ENCODE measurements around the gene NTMT1. TPM values are rescaled to one million over a fixed set of nuclear protein-coding genes. Genes with fewer than 3 reads are reported as not detected.

The NTMT1 gene
- total and polyA plus RNA-seq, 9 of the 15 experiments (the other 6 are each of a cell fraction or from before 2014, with no cell fraction given): 42.1 to 116 (median 74.7) TPM

DNA sequence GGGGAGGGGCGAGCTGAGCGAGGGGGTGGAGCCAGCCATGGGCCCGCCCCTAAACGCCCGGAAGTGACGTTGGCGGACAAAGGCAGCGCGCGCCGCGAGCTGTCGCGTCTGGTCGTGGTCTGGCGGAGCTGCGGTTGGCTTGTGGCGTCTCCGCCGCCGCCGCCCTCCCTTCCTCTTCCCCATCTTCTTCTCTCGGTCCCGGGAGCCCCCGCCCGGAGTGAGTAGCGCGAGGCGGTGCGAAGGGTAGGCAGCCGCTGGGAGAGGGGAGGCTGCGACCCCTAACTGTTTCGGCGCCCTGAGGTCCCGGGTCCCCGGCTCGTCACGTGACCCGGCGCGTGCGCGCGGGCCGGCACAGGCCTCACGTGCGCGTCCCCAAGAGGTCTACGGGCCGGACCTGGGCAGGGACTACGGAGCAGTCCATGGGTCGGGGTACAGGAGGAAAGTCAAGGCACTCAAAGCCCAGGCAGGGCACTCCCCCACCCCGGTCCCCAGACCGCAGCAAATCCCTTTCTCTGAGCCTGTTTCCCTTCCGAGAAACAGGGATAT is at the start of gene NTMT1 (continued):
- TF ChIP-seq MYNN (IDR thresholded peaks at IDR 0.05) (no peak), MYNN (CRISPR knock-in tag; IDR thresholded peaks at IDR 0.05) (no peak), EP400 (IDR thresholded peaks at IDR 0.05) (peak; percentile 97), VEZF1 (CRISPR knock-in tag; IDR thresholded peaks at IDR 0.05) (peak; percentile 64), RBM34 (IDR thresholded peaks at IDR 0.05; ENCODE audit: borderline replicate concordance, insufficient read depth, low read length) (no peak), ZSCAN29 (IDR thresholded peaks at IDR 0.05) (0 out of 2 replicates have a peak, but pooled peaks have one; percentile 54), TCF7L2 (IDR thresholded peaks at IDR 0.05; ENCODE audit: low read depth, low read length) (no peak), ZNF589 (CRISPR knock-in tag; IDR thresholded peaks at IDR 0.05; ENCODE audit: low read depth) (no peak), CHD2 (IDR thresholded peaks at IDR 0.05; ENCODE audit: low read depth, low read length) (0 out of 2 replicates have a peak, but pooled peaks have one; percentile 46), FOXM1 (IDR thresholded peaks at IDR 0.05; ENCODE audit: low read depth) (no peak), FOXM1 (CRISPR knock-in tag; IDR thresholded peaks at IDR 0.05; ENCODE audit: low read depth) (peak; percentile 93; the same call in 1 of the 2 replicates), SRSF7 (optimal IDR thresholded peaks at IDR 0.05; ENCODE audit: low read depth, low read length) (no peak), SP1 (CRISPR knock-in tag; IDR thresholded peaks at IDR 0.05) (peak; percentile 63; the same call in 1 of the 2 replicates), NONO (IDR thresholded peaks at IDR 0.05; ENCODE audit: low read depth in 2 of 2, low read length in 1 of 2) (0 out of 4 replicates have a peak, but pooled peaks of 1 of the 2 experiments have one; percentile 50), MAZ (CRISPR knock-in tag; conservative IDR thresholded peaks at IDR 0.05 in 1 of 2, IDR thresholded peaks at IDR 0.05 in 1 of 2) (peak in 1 of 2 experiments; percentile 80; a peak in 3 of 4 replicates), JUN (IDR thresholded peaks at IDR 0.05; ENCODE audit: borderline replicate concordance, low read depth, low read length) (peak; percentile 17; the same call in 1 of the 2 replicates), JUN (CRISPR knock-in tag; IDR thresholded peaks at IDR 0.05; ENCODE audit: borderline replicate concordance) (peak; percentile 33; the same call in 1 of the 2 replicates), HDAC1 (IDR thresholded peaks at IDR 0.05) (peak; percentile 52 to 99; a peak in 3 of 4 replicates), HNRNPLL (IDR thresholded peaks at IDR 0.05; ENCODE audit: low read depth, low read length, poor library complexity, severe bottlenecking) (peak; percentile 23), TARDBP (IDR thresholded peaks at IDR 0.05) (0 out of 2 replicates have a peak, but pooled peaks have one; percentile 42), KLF1 (tag; IDR thresholded peaks at IDR 0.05) (peak; percentile 54), LARP7 (IDR thresholded peaks at IDR 0.05) (no peak), DACH1 (IDR thresholded peaks at IDR 0.05; ENCODE audit: partially characterized antibody) (peak; percentile 17), ZC3H11A (IDR thresholded peaks at IDR 0.05; ENCODE audit: low read depth, low read length) (no peak), ZNF384 (IDR thresholded peaks at IDR 0.05; ENCODE audit: low read depth, low read length) (no peak), HOXB6 (CRISPR knock-in tag; IDR thresholded peaks at IDR 0.05; ENCODE audit: borderline replicate concordance) (no peak), ZNF584 (CRISPR knock-in tag; IDR thresholded peaks at IDR 0.05; ENCODE audit: low read depth) (no peak; the same call in 1 of the 2 replicates)
- TF ChIP-seq, protein P1, sequence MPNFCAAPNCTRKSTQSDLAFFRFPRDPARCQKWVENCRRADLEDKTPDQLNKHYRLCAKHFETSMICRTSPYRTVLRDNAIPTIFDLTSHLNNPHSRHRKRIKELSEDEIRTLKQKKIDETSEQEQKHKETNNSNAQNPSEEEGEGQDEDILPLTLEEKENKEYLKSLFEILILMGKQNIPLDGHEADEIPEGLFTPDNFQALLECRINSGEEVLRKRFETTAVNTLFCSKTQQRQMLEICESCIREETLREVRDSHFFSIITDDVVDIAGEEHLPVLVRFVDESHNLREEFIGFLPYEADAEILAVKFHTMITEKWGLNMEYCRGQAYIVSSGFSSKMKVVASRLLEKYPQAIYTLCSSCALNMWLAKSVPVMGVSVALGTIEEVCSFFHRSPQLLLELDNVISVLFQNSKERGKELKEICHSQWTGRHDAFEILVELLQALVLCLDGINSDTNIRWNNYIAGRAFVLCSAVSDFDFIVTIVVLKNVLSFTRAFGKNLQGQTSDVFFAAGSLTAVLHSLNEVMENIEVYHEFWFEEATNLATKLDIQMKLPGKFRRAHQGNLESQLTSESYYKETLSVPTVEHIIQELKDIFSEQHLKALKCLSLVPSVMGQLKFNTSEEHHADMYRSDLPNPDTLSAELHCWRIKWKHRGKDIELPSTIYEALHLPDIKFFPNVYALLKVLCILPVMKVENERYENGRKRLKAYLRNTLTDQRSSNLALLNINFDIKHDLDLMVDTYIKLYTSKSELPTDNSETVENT (CRISPR knock-in tag; IDR thresholded peaks at IDR 0.05): peak; percentile 53; the same call in 1 of the 2 replicates

Measured in K562 (cell line).